ENCODE data around the gene HSD17B4. TPM values are rescaled to one million over a fixed set of nuclear protein-coding genes. Genes with fewer than 3 reads are reported as not detected.

Gene HSD17B4
- total RNA-seq, 4 donors from 2014 or later, result 71.6 to 90.6 (median 86.2) TPM

DNA sequence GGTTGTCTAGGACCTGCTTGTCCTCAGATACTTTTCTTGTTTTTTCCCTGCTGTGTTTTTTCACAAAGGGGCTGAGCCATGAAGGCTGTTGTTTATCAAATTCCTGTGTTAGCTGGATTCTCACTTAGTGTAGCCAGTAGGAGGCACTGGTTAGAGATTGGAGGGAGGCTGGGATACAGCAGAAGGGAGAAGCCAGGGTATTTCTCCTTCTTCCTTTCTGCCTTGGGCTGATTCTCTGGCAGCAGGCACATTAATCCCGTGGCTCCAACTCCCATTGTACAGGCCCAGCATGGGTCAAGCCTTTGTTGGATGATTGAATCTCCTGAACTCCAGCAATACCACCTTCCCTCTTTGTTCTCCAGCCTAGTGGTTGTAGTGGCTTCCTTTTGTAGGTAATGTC lies 130.7 kb downstream of the HSD17B4 start:
- TF ChIP-seq, protein P1, sequence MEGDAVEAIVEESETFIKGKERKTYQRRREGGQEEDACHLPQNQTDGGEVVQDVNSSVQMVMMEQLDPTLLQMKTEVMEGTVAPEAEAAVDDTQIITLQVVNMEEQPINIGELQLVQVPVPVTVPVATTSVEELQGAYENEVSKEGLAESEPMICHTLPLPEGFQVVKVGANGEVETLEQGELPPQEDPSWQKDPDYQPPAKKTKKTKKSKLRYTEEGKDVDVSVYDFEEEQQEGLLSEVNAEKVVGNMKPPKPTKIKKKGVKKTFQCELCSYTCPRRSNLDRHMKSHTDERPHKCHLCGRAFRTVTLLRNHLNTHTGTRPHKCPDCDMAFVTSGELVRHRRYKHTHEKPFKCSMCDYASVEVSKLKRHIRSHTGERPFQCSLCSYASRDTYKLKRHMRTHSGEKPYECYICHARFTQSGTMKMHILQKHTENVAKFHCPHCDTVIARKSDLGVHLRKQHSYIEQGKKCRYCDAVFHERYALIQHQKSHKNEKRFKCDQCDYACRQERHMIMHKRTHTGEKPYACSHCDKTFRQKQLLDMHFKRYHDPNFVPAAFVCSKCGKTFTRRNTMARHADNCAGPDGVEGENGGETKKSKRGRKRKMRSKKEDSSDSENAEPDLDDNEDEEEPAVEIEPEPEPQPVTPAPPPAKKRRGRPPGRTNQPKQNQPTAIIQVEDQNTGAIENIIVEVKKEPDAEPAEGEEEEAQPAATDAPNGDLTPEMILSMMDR (IDR thresholded peaks at IDR 0.05), result no peak
- TF ChIP-seq EP300 (IDR thresholded peaks at IDR 0.05), result no peak
- no peak for TF ChIP-seq POLR2AphosphoS5 (IDR thresholded peaks at IDR 0.05)
- TF ChIP-seq POLR2A (IDR thresholded peaks at IDR 0.05; ENCODE audit: low read depth), result no peak
- no peaks in the 10 kb centered on the region for H3K36me3 ChIP-seq
- no peak for DNase-seq (ENCODE audit: extremely low spot score)
- no peak overlapping the region for H3K4me3 ChIP-seq
- H3K9me3 ChIP-seq, result no peaks in the 10 kb centered on the region
- no peak overlapping the region for H3K27ac ChIP-seq (replicated peaks in 1 of 4)
- H3K27me3 ChIP-seq, result no peaks in the 10 kb centered on the region
- 64% methylated on average over 1 of the region's 1 CpG for WGBS
- intact Hi-C loops (cut with DNase I), result no loop called here
- no peaks in the 10 kb centered on the region for H3K4me1 ChIP-seq

DNA sequence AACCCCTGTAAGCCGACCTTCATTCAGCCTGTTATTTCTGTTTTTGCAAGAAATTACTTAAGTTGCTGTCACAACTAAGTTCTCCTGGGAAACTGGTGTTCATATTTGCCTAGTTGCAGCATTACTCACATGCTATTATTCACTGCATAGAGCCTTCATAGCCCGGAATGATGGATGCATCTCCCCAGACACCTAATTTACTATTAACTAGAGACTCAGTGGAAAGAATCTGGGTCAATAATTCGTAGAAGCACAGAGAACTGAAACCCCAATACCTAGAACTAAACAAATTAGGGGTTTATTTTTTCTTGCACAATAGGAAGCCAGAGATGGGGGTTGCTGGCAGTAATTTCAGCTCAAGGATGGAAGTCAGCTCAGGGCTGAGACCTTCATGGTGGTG lies 131.4 kb downstream of the HSD17B4 start:
- Histone ChIP-seq H3K27ac (replicated peaks in 1 of 4) (no peak overlapping the region), H3K27me3 (no peaks in the 10 kb centered on the region), H3K36me3 (no peaks in the 10 kb centered on the region), H3K4me3 (no peak overlapping the region), H3K9me3 (no peaks in the 10 kb centered on the region), H3K4me1 (no peaks in the 10 kb centered on the region)
- no peak for DNase-seq (ENCODE audit: extremely low spot score)
- no peak for TF ChIP-seq EP300 (IDR thresholded peaks at IDR 0.05)
- TF ChIP-seq POLR2A (IDR thresholded peaks at IDR 0.05; ENCODE audit: low read depth), result no peak
- TF ChIP-seq POLR2AphosphoS5 (IDR thresholded peaks at IDR 0.05), result no peak
- TF ChIP-seq, protein P1 (IDR thresholded peaks at IDR 0.05), result no peak
- 56% methylated on average over 3 of the region's 3 CpGs for WGBS
- intact Hi-C loops (cut with DNase I), result no loop called here

Small RNAs within 50 kb of the gene (small RNA-seq; reads per million reads assigned to genes)
- 0 to 0.19 (median 0.08) reads per million in 3 donors for gene RNA5SP190

Other genes starting within 250 kb of the HSD17B4 start
- gene TNFAIP8, start 96.5 kb upstream of the HSD17B4 start, total RNA-seq, result 10 to 100 TPM; 20.2 to 26.2 (median 22.5) TPM
- gene FAM170A, start 177.1 kb downstream of the HSD17B4 start, total RNA-seq, result not detected

All from esophagus muscularis mucosa (tissue), 4 donors.